Left ventricle myocardium inferior (tissue), 1 donor: ENCODE data around the gene ZNF496. TPM values are rescaled to one million over a fixed set of nuclear protein-coding genes. Genes with fewer than 3 reads are reported as not detected.
"Not testable (repeated sequence)": the region's sequence is repeated elsewhere in the genome, so short reads cannot be mapped to it uniquely, and the experiment has no call there.

Experiments used
- DNase-seq: peaks from one replicate; pipeline ENCODE4 v3.0.0-alpha.2; 2020
- H3K27ac ChIP-seq: fragments of 200-600 bp; replicated peaks from 2 replicates; pipeline ENCODE4 v1.8.0; 2021
- H3K27me3 ChIP-seq: fragments of 200-600 bp; 2 replicates; pipeline ENCODE4 v1.8.0; 2021; ENCODE audit warnings: low read depth
- H3K36me3 ChIP-seq: fragments of 200-600 bp; 2 replicates; pipeline ENCODE4 v1.8.0; 2021
- H3K4me1 ChIP-seq: fragments of 200-600 bp; 2 replicates; pipeline ENCODE4 v1.8.0; 2021
- H3K4me3 ChIP-seq: fragments of 200-600 bp; 2 replicates; pipeline ENCODE4 v1.8.0; 2021; ENCODE audit warnings: mild to moderate bottlenecking, moderate library complexity
- H3K9me3 ChIP-seq: fragments of 200-600 bp; replicated peaks from 2 replicates; pipeline ENCODE4 v1.8.0; 2021
- intact Hi-C: fragments of 100-400 bp; cut with micrococcal nuclease; formaldehyde crosslinking; loops from one replicate; pipeline ENCODE4 v1.11.0; 2022
- total RNA-seq: library from RNA; stranded (reverse); fragmentation: NEBNext Ultra II Directional; extraction: Animal tissue kit (Norgen Biotek cat#: 25700); gene quantifications from one replicate; pipeline ENCODE4 v1.2.1, GENCODE V29; 2021
- TF ChIP-seq, protein P1 (sequence below): fragments of 200-600 bp; IDR thresholded peaks from 2 replicates; pipeline ENCODE4 v1.8.0; 2021; ENCODE audit warnings: antibody characterized with exemption, mild to moderate bottlenecking, borderline replicate concordance
- donor health status: DM: no; HTN: yes; CAD: no; lungs with severe emphysema.

Gene ZNF496
- total RNA-seq, 1 donor from 2014 or later: 12.8 TPM

DNA sequence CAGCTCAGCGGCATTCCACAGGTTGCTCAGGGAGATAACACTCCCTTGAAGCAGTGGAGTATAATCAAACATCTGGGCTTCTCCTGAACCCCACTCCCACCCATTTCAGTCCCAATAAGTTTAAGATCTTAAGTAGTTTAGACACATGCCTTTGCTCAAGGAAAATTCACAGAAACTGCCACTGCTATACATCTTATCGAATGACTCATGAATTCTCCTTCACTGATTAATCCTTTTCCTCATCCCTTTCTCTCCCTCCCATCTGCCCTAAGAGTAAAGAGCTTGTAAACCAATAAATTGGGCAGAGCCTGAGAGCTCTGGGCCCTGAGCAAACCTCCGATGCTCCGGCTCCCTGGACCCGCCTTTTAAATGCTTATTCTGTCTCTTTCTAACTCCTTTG is 65.6 kb downstream of the ZNF496 start:
- H3K4me1 ChIP-seq: no peaks in the 10 kb centered on the region
- H3K36me3 ChIP-seq: no peaks in the 10 kb centered on the region
- TF ChIP-seq, protein P1, sequence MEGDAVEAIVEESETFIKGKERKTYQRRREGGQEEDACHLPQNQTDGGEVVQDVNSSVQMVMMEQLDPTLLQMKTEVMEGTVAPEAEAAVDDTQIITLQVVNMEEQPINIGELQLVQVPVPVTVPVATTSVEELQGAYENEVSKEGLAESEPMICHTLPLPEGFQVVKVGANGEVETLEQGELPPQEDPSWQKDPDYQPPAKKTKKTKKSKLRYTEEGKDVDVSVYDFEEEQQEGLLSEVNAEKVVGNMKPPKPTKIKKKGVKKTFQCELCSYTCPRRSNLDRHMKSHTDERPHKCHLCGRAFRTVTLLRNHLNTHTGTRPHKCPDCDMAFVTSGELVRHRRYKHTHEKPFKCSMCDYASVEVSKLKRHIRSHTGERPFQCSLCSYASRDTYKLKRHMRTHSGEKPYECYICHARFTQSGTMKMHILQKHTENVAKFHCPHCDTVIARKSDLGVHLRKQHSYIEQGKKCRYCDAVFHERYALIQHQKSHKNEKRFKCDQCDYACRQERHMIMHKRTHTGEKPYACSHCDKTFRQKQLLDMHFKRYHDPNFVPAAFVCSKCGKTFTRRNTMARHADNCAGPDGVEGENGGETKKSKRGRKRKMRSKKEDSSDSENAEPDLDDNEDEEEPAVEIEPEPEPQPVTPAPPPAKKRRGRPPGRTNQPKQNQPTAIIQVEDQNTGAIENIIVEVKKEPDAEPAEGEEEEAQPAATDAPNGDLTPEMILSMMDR: no peak
- DNase-seq: no peak
- H3K27ac ChIP-seq: no peak overlapping the region
- H3K4me3 ChIP-seq: no peak overlapping the region
- H3K9me3 ChIP-seq: peaks cover 59% of the 10 kb centered on the region
- no peaks in the 10 kb centered on the region for H3K27me3 ChIP-seq
- intact Hi-C loops: no loop called here

DNA sequence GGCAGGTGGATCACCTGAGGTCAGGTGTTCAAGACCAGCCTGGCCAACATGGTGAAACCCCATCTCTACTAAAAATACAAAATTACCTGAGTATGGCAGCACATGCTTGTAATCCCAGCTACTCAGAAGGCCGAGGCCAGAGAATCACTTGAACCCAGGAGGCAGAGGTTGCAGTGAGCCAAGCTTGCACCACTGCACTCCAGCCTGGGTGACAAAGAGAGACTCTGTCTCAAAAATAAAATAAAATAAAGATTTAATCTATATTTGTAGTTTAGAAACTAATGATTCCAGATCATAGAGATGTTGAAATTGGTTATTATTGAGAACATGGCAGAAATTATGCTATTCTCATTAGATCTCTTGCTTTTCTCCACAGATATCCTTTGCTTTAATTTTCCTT is 75.9 kb downstream of the ZNF496 start, which contains the start of gene VN1R5:
TSS of gene VN1R5 (plus strand) at position 301 of the 400 bp plus-strand sequence.
- DNase-seq, H3K9me3 ChIP-seq, intact Hi-C loops: not testable (repeated sequence)

GRCh38 chr1:247247568-247247967 is 84.1 kb downstream of the ZNF496 start:
- intact Hi-C loops: no loop called here
- no peaks in the 10 kb centered on the region for H3K36me3 ChIP-seq
- no peak overlapping the region for H3K27ac ChIP-seq
- no peak for DNase-seq
- TF ChIP-seq, protein P1: no peak
- H3K4me3 ChIP-seq: no peak overlapping the region
- no peaks in the 10 kb centered on the region for H3K27me3 ChIP-seq
- no peaks in the 10 kb centered on the region for H3K4me1 ChIP-seq
- peaks cover 41% of the 10 kb centered on the region for H3K9me3 ChIP-seq

More for the DNA sequence above, 75.9 kb downstream of the ZNF496 start, which contains the start of gene VN1R5:
- H3K36me3 ChIP-seq, H3K4me3 ChIP-seq, H3K27ac ChIP-seq, H3K4me1 ChIP-seq, H3K27me3 ChIP-seq: not testable (repeated sequence)

Other genes starting within 250 kb of the ZNF496 start
- gene ZNF669, start 227.5 kb downstream of the ZNF496 start, total RNA-seq: 3.2 TPM
- gene ZNF124, start 159.8 kb downstream of the ZNF496 start, total RNA-seq: 7.6 TPM
- not detected for gene VN1R5, start 75.8 kb downstream of the ZNF496 start, total RNA-seq
- 0.66 TPM for gene NLRP3, start 84.3 kb upstream of the ZNF496 start, total RNA-seq
- gene OR2B11, start 126.2 kb upstream of the ZNF496 start, total RNA-seq: not detected
- gene OR2C3, start 204.6 kb upstream of the ZNF496 start, total RNA-seq: not detected
- gene GCSAML, start 217.3 kb upstream of the ZNF496 start, total RNA-seq: 0.19 TPM